ENCODE measurements around the gene MID1.
"Not testable (repeated sequence)": the region's sequence is repeated elsewhere in the genome, so short reads cannot be mapped to it uniquely, and the experiment has no call there.

DNA sequence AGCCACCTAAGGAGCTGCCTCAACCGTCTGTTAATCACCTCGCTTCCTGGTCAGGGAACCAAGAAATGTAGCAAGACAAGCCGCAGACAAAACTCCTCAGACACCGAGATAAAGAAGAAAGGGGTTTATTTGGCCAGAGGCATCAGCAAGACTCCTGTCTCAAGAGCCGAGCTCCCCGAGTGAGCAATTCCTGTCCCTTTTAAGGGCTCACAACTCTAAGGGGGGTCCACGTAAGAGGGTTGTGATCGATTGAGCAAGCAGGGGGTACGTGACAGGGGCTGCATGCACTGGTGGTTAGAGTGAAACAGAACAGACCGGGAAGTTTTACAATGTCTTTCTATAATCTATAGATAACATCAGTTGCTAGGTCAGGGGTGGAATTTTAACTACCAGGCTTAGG is 30.6 kb downstream of the MID1 start:
- TF ChIP-seq, protein P1, sequence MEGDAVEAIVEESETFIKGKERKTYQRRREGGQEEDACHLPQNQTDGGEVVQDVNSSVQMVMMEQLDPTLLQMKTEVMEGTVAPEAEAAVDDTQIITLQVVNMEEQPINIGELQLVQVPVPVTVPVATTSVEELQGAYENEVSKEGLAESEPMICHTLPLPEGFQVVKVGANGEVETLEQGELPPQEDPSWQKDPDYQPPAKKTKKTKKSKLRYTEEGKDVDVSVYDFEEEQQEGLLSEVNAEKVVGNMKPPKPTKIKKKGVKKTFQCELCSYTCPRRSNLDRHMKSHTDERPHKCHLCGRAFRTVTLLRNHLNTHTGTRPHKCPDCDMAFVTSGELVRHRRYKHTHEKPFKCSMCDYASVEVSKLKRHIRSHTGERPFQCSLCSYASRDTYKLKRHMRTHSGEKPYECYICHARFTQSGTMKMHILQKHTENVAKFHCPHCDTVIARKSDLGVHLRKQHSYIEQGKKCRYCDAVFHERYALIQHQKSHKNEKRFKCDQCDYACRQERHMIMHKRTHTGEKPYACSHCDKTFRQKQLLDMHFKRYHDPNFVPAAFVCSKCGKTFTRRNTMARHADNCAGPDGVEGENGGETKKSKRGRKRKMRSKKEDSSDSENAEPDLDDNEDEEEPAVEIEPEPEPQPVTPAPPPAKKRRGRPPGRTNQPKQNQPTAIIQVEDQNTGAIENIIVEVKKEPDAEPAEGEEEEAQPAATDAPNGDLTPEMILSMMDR (IDR thresholded peaks at IDR 0.05 in 2 of 3, conservative IDR thresholded peaks at IDR 0.05 in 1 of 3; ENCODE audit: insufficient read depth in 2 of 3, low read depth in 1 of 3, low read length in 3 of 3): not testable (repeated sequence)
- not testable (repeated sequence) for TF ChIP-seq MTF1 (CRISPR knock-in tag; IDR thresholded peaks at IDR 0.05; ENCODE audit: borderline replicate concordance); ZNF174 (CRISPR knock-in tag; IDR thresholded peaks at IDR 0.05); ZNF551 (CRISPR knock-in tag; IDR thresholded peaks at IDR 0.05)
